Smooth muscle cell (in vitro differentiated cells): ENCODE data around the gene UBE2F. TPM values are rescaled to one million over a fixed set of nuclear protein-coding genes. Genes with fewer than 3 reads are reported as not detected.
A peak's percentile ranks its signal among the peaks of the same experiment; 100 is the strongest.

Source experiments
- DNase-seq: peaks from one replicate; lab custom pipeline; 2025; ENCODE audit not compliant: unreplicated experiment; lab: John Stamatoyannopoulos, UW
- H2AFZ ChIP-seq: fragments of 200-600 bp; sonication (generic); 2 replicates; pipeline ENCODE4 v1.6.0; 2016; ENCODE audit warnings: antibody characterized with exemption, low read depth, mild to moderate bottlenecking
- H3F3A ChIP-seq: fragments of 200-600 bp; sonication (generic); 2 replicates; pipeline ENCODE4 v1.6.0; 2017; ENCODE audit warnings: antibody characterized with exemption, low read depth
- H3K27ac ChIP-seq: fragments of 200-600 bp; sonication (generic); 2 replicates; pipeline ENCODE4 v1.5.1; 2016; ENCODE audit warnings: low read depth, mild to moderate bottlenecking
- H3K27me3 ChIP-seq: fragments of 200-600 bp; sonication (generic); 2 replicates; pipeline ENCODE4 v1.6.1; 2016; ENCODE audit warnings: low read depth, mild to moderate bottlenecking
- H3K36me3 ChIP-seq: fragments of 200-600 bp; sonication (generic); 2 replicates; pipeline ENCODE4 v1.5.1; 2016; ENCODE audit warnings: low read depth
- H3K4me1 ChIP-seq: fragments of 200-600 bp; sonication (generic); 2 replicates; pipeline ENCODE4 v1.5.1; 2016; ENCODE audit warnings: low read depth
- H3K4me2 ChIP-seq: fragments of 200-600 bp; sonication (generic); 2 replicates; pipeline ENCODE4 v1.6.0; 2016; ENCODE audit warnings: mild to moderate bottlenecking
- H3K4me3 ChIP-seq: fragments of 200-600 bp; sonication (generic); 2 replicates; pipeline ENCODE4 v1.5.1; 2016; ENCODE audit warnings: mild to moderate bottlenecking
- H3K79me2 ChIP-seq: fragments of 200-600 bp; sonication (generic); 2 replicates; pipeline ENCODE4 v1.6.0; 2016; ENCODE audit warnings: low read depth, mild to moderate bottlenecking
- H3K9ac ChIP-seq: fragments of 200-600 bp; sonication (generic); 2 replicates; pipeline ENCODE4 v1.6.0; 2016; ENCODE audit warnings: low read depth
- H3K9me3 ChIP-seq: fragments of 200-600 bp; sonication (generic); replicated peaks from 2 replicates; pipeline ENCODE4 v1.5.1; 2016; ENCODE audit warnings: low read depth
- H4K20me1 ChIP-seq: fragments of 200-600 bp; sonication (generic); 2 replicates; pipeline ENCODE4 v1.6.0; 2016; ENCODE audit warnings: low read depth
- WGBS: methylation state at CpG from one replicate; pipeline ENCODE4 v1.1.7; 2016; ENCODE audit warnings: low lambda C conversion rate; 5-methylcytosine and 5-hydroxymethylcytosine counted together
- polyA plus RNA-seq: library from polyadenylated mRNA; unstranded; fragments of >200 nt; fragmentation: Nextera tagmentation; extraction: Ambion mirVana; gene quantifications from 2 replicates; pipeline ENCODE4 v1.2.1, GENCODE V29; 2016
- total RNA-seq: library from RNA; depleted of rRNA; stranded (reverse); fragments of >200 nt; gene quantifications from 2 replicates; pipeline ENCODE4 v1.2.3, GENCODE V29; 2014
- TF ChIP-seq, protein P1 (sequence below): fragments of 200-600 bp; sonication (generic); IDR thresholded peaks from 2 replicates; pipeline ENCODE4 v1.5.1; 2017; ENCODE audit warnings: borderline replicate concordance, mild to moderate bottlenecking, antibody characterized with exemption; ENCODE audit not compliant: insufficient read depth, poor library complexity, severe bottlenecking

UBE2F gene
- total and polyA plus RNA-seq, 2 experiments from 2014 or later, result 52.5 to 94.8 TPM

DNA sequence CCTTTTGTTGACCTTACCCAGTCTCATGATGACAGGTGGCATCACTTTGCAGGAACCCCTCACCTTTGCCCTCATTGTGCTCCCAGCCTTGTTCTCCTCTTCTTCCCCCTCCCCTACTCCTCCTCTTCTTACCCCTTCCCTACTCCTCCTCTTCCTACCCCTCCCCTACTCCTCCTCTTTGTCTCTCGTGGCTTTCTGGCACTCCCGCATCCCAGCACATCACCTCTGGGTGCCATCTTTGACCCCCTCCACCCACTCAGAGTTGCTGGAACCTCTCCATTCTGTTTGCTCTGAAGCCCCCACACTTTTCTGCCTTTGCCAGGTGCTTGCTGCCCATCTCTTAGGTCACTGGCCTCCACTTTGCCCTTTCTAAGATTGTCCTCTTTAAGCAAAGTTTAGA, 17.1 kb downstream of the UBE2F start:
- 42% methylated on average over 2 of the region's 2 CpGs for WGBS
- Histone ChIP-seq H3K4me3 (no peak overlapping the region), H3F3A (no peaks in the 10 kb centered on the region), H3K27ac (no peak overlapping the region), H3K27me3 (no peaks in the 10 kb centered on the region), H4K20me1 (peaks cover 99% of the 10 kb centered on the region), H2AFZ (no peak overlapping the region), H3K9me3 (no peaks in the 10 kb centered on the region), H3K79me2 (peaks cover 76% of the 10 kb centered on the region), H3K4me1 (no peaks in the 10 kb centered on the region), H3K36me3 (no peaks in the 10 kb centered on the region), H3K9ac (no peak overlapping the region), H3K4me2 (no peak overlapping the region)
- TF ChIP-seq, protein P1, sequence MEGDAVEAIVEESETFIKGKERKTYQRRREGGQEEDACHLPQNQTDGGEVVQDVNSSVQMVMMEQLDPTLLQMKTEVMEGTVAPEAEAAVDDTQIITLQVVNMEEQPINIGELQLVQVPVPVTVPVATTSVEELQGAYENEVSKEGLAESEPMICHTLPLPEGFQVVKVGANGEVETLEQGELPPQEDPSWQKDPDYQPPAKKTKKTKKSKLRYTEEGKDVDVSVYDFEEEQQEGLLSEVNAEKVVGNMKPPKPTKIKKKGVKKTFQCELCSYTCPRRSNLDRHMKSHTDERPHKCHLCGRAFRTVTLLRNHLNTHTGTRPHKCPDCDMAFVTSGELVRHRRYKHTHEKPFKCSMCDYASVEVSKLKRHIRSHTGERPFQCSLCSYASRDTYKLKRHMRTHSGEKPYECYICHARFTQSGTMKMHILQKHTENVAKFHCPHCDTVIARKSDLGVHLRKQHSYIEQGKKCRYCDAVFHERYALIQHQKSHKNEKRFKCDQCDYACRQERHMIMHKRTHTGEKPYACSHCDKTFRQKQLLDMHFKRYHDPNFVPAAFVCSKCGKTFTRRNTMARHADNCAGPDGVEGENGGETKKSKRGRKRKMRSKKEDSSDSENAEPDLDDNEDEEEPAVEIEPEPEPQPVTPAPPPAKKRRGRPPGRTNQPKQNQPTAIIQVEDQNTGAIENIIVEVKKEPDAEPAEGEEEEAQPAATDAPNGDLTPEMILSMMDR, result no peak
- DNase-seq, result no peak

DNA sequence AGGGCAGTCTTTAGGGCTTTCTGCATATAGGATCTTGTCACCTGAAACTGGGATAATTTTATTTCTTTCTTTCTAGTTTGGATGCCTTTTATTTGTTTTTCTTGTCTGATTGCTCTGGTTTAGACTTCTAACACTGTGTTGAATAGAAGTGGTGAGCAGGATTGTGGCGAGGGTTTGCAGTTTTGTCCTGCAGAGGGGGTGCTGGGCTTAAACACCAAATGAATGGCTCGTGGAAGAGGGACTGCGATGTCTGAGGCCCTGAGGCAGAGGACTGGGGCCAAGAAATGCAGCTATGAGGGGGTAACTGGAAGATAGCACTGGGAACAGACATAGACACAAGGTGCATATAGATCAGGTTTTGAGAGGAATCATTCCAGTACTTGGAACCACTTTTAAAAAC, 20.5 kb downstream of the UBE2F start:
- no peak overlapping the region for H3K9ac ChIP-seq
- peaks cover 57% of the 10 kb centered on the region for H3K79me2 ChIP-seq

DNA sequence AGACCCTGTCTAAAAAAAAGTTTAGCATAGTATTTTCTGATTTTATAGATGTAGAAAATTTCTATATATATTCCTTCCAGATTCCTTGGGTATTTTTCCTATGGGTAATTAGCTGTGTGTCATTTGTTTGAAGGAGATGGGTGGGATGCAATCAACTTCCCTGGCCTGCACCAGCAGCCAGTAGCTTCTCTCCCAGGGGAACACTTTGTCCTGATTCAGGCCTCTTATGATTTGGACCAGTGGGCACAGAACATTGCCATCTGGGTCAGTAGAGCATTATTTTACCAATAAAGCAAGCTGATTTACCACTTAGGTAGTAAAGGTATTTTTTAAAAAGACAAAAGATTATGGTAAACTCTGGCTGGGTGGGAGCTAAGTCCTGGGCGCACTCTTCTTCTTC, 26.9 kb downstream of the UBE2F start:
- 100% methylated on average over 1 of the region's 1 CpG for WGBS

More for the DNA sequence above, 20.5 kb downstream of the UBE2F start:
- Histone ChIP-seq H3K4me3 (no peak overlapping the region), H3K27me3 (no peaks in the 10 kb centered on the region), H3K9me3 (no peaks in the 10 kb centered on the region), H2AFZ (no peak overlapping the region), H3K4me2 (no peak overlapping the region), H3K36me3 (no peaks in the 10 kb centered on the region), H3K27ac (no peak overlapping the region), H3F3A (no peaks in the 10 kb centered on the region), H4K20me1 (peaks cover 94% of the 10 kb centered on the region), H3K4me1 (no peaks in the 10 kb centered on the region)
- TF ChIP-seq, protein P1, result no peak
- 96% methylated on average over 3 of the region's 3 CpGs for WGBS
- no peak for DNase-seq

DNA sequence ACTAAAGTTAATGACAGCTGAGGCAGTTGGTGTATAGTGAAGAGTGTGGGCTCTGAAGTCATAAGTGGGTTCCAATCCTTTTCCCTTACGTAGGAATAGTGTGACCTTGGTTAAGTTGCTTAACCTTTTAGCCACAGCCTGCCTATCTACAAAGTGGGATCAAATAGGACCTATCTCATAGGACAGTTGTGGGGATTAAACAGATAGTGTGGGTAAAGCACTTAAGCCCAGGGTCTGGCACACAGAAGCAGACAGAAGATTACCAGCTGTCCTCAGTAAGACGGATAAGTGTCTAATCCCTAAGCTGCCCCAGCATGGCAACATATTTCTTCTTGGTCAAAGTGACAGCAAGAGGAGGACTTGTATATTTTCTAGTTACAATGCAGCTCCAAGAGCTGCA, 28.2 kb downstream of the UBE2F start:
- DNase-seq, result no peak
- Histone ChIP-seq H3K79me2 (no peaks in the 10 kb centered on the region), H3K9ac (no peak overlapping the region), H3K4me2 (peak overlapping the region; percentile 68), H3K9me3 (no peaks in the 10 kb centered on the region), H3K4me1 (no peaks in the 10 kb centered on the region), H4K20me1 (peaks cover 79% of the 10 kb centered on the region), H3K36me3 (peaks cover 2% of the 10 kb centered on the region), H3F3A (peaks cover 17% of the 10 kb centered on the region), H3K27ac (peak overlapping the region; percentile 61), H3K27me3 (no peaks in the 10 kb centered on the region), H3K4me3 (no peak overlapping the region), H2AFZ (no peak overlapping the region)
- TF ChIP-seq, protein P1, result no peak
- 14% methylated on average over 2 of the region's 2 CpGs for WGBS

More for the DNA sequence above, 26.9 kb downstream of the UBE2F start:
- no peaks in the 10 kb centered on the region for H3K27me3 ChIP-seq
- no peak overlapping the region for H3K4me3 ChIP-seq
- no peak overlapping the region for H3K4me2 ChIP-seq
- no peak overlapping the region for H3K27ac ChIP-seq
- H3K79me2 ChIP-seq, result peaks cover 5% of the 10 kb centered on the region
- H3F3A ChIP-seq, result peaks cover 17% of the 10 kb centered on the region
- no peak overlapping the region for H3K9ac ChIP-seq
- H3K36me3 ChIP-seq, result no peaks in the 10 kb centered on the region
- TF ChIP-seq, protein P1, result no peak
- H3K9me3 ChIP-seq, result no peaks in the 10 kb centered on the region
- DNase-seq, result no peak
- peaks cover 89% of the 10 kb centered on the region for H4K20me1 ChIP-seq
- H2AFZ ChIP-seq, result no peak overlapping the region
- no peaks in the 10 kb centered on the region for H3K4me1 ChIP-seq
